H9 (cell line): Measurements from ENCODE around the gene C12orf75. TPM values are rescaled to one million over a fixed set of nuclear protein-coding genes. Genes with fewer than 3 reads are reported as not detected.

Experiments used
- DNase-seq: peaks from one replicate; pipeline ENCODE4 v3.0.0-alpha.2; 2017
- H2AFZ ChIP-seq: one replicate; pipeline ENCODE4 v1.6.1; 2013; ENCODE audit warnings: mild to moderate bottlenecking, low read length, control low read depth, moderate library complexity
- H2AK5ac ChIP-seq: 2 replicates; pipeline ENCODE4 v1.6.1; 2013; ENCODE audit warnings: low read length, control low read depth, mixed read lengths; ENCODE audit not compliant: insufficient read length
- H2BK120ac ChIP-seq: one replicate; pipeline ENCODE4 v1.6.1; 2013; ENCODE audit warnings: low read depth, mild to moderate bottlenecking, low read length, control low read depth, inconsistent platforms; ENCODE audit not compliant: poor library complexity, severe bottlenecking
- H2BK12ac ChIP-seq: 2 replicates; pipeline ENCODE4 v1.6.1; 2013; ENCODE audit warnings: low read length, control low read depth, mixed read lengths, low read depth; ENCODE audit not compliant: insufficient read length
- H2BK15ac ChIP-seq: 2 replicates; pipeline ENCODE4 v1.6.1; 2013; ENCODE audit warnings: low read depth, low read length, control low read depth
- H2BK20ac ChIP-seq: one replicate; pipeline ENCODE4 v1.6.1; 2013; ENCODE audit warnings: low read depth, mild to moderate bottlenecking, low read length, control low read depth, inconsistent platforms; ENCODE audit not compliant: poor library complexity, severe bottlenecking
- H2BK5ac ChIP-seq: 2 replicates; pipeline ENCODE4 v1.6.1; 2013; ENCODE audit warnings: low read length, control low read depth, mixed read lengths; ENCODE audit not compliant: insufficient read length
- H3K14ac ChIP-seq: 2 replicates; pipeline ENCODE4 v1.6.1; 2013; ENCODE audit warnings: low read length, control low read depth; ENCODE audit not compliant: insufficient read depth
- H3K18ac ChIP-seq: 2 replicates; pipeline ENCODE4 v1.6.1; 2013; ENCODE audit warnings: low read depth, mild to moderate bottlenecking, mixed read lengths, low read length, control low read depth; ENCODE audit not compliant: insufficient read length
- H3K23ac ChIP-seq: 2 replicates; pipeline ENCODE4 v1.6.1; 2013; ENCODE audit warnings: low read length, control low read depth, mixed read lengths, low read depth; ENCODE audit not compliant: insufficient read length
- H3K23me2 ChIP-seq: 2 replicates; pipeline ENCODE4 v1.6.1; 2013; ENCODE audit warnings: low read depth, mild to moderate bottlenecking, mixed read lengths, low read length, control low read depth; ENCODE audit not compliant: insufficient read length, poor library complexity, severe bottlenecking
- H3K27ac ChIP-seq: 2 replicates; pipeline ENCODE4 v1.5.1; 2013; ENCODE audit warnings: low read length, control low read depth, mixed read lengths, low read depth; ENCODE audit not compliant: insufficient read length
- H3K27me3 ChIP-seq: 2 replicates; pipeline ENCODE4 v1.6.1; 2013; ENCODE audit warnings: low read length, control low read depth, inconsistent platforms; ENCODE audit not compliant: insufficient read depth
- H3K4ac ChIP-seq: 2 replicates; pipeline ENCODE4 v1.6.1; 2013; ENCODE audit warnings: low read depth, mild to moderate bottlenecking, control low read depth, inconsistent platforms, low read length, moderate library complexity
- H3K4me1 ChIP-seq: 2 replicates; pipeline ENCODE4 v1.6.1; 2013; ENCODE audit warnings: low read length, control low read depth, inconsistent platforms; ENCODE audit not compliant: insufficient read depth
- H3K4me2 ChIP-seq: 2 replicates; pipeline ENCODE4 v1.6.1; 2013; ENCODE audit warnings: low read length, control low read depth, mixed read lengths; ENCODE audit not compliant: insufficient read length, insufficient read depth
- H3K56ac ChIP-seq: 2 replicates; pipeline ENCODE4 v1.6.1; 2013; ENCODE audit warnings: low read depth, mild to moderate bottlenecking, mixed read lengths, low read length, control low read depth; ENCODE audit not compliant: insufficient read length
- H3K79me1 ChIP-seq: 2 replicates; pipeline ENCODE4 v1.6.1; 2013; ENCODE audit warnings: low read depth, mild to moderate bottlenecking, moderate library complexity, low read length, control low read depth, inconsistent platforms; ENCODE audit not compliant: insufficient read depth, poor library complexity, severe bottlenecking
- H3K79me2 ChIP-seq: 2 replicates; pipeline ENCODE4 v1.6.1; 2013; ENCODE audit warnings: low read length, control low read depth, inconsistent platforms; ENCODE audit not compliant: insufficient read depth
- H3K9ac ChIP-seq: 2 replicates; pipeline ENCODE4 v1.6.1; 2013; ENCODE audit warnings: low read length, control low read depth, mixed read lengths; ENCODE audit not compliant: insufficient read length; ENCODE audit errors: extremely low read depth
- H3K9me3 ChIP-seq: one replicate; pipeline ENCODE4 v1.6.1; 2013; ENCODE audit warnings: low read depth, low read length, inconsistent platforms; ENCODE audit not compliant: control insufficient read depth
- H3T11ph ChIP-seq: one replicate; pipeline ENCODE4 v1.6.1; 2013; ENCODE audit warnings: mild to moderate bottlenecking, low read length, control low read depth, inconsistent platforms
- H4K20me1 ChIP-seq: one replicate; pipeline ENCODE4 v1.6.1; 2013; ENCODE audit not compliant: control insufficient read depth, insufficient read length, insufficient read depth
- H4K5ac ChIP-seq: 2 replicates; pipeline ENCODE4 v1.6.1; 2013; ENCODE audit warnings: low read depth, mild to moderate bottlenecking, mixed read lengths, low read length, control low read depth; ENCODE audit not compliant: insufficient read length
- H4K8ac ChIP-seq: replicated peaks from 2 replicates; pipeline ENCODE4 v1.6.1; 2013; ENCODE audit warnings: low read length, control low read depth, mixed read lengths, low read depth; ENCODE audit not compliant: insufficient read length
- H4K91ac ChIP-seq: 2 replicates; pipeline ENCODE4 v1.6.1; 2013; ENCODE audit warnings: low read depth, mild to moderate bottlenecking, moderate library complexity, mixed read lengths, low read length, control low read depth; ENCODE audit not compliant: insufficient read length
- H3K27ac Mint-ChIP-seq, 3 experiments: 2 replicates in 2 of 3; 3 replicates in 1 of 3; pipeline ENCODE4 v1.8.0; 2020 to 2021; ENCODE audit warnings: mixed read lengths in 3 of 3, mild to moderate bottlenecking in 1 of 3, moderate library complexity in 1 of 3
- H3K27me3 Mint-ChIP-seq: 2 replicates; pipeline ENCODE4 v1.8.0; 2021; ENCODE audit warnings: low read depth, mild to moderate bottlenecking, moderate library complexity, mixed read lengths
- H3K36me3 Mint-ChIP-seq, 3 experiments: 2 replicates in 2 of 3; 3 replicates in 1 of 3; pipeline ENCODE4 v1.8.0; 2020 to 2021; ENCODE audit warnings: low read depth in 3 of 3, mixed read lengths in 3 of 3; ENCODE audit not compliant: insufficient read depth in 1 of 3
- H3K4me1 Mint-ChIP-seq, 2 experiments: 2 replicates each; pipeline ENCODE4 v1.8.0; 2020; ENCODE audit warnings: mixed read lengths in 2 of 2
- H3K4me3 Mint-ChIP-seq, 2 experiments: 2 replicates in 1 of 2; 3 replicates in 1 of 2; pipeline ENCODE4 v1.8.0; 2020 to 2021; ENCODE audit warnings: mild to moderate bottlenecking in 2 of 2, mixed read lengths in 2 of 2, moderate library complexity in 1 of 2
- H3K9me3 Mint-ChIP-seq, 2 experiments: 2 replicates in 1 of 2; 3 replicates in 1 of 2; pipeline ENCODE4 v1.8.0; 2020; ENCODE audit warnings: mild to moderate bottlenecking in 2 of 2, mixed read lengths in 2 of 2, moderate library complexity in 1 of 2
- CTCF ChIP-seq: fragments of 200-600 bp; sonication (generic); conservative IDR thresholded peaks from 3 replicates; pipeline ENCODE4 v1.8.0; 2021; ENCODE audit warnings: antibody characterized with exemption, mild to moderate bottlenecking
- WGBS: extraction: QIAGEN DNeasy Blood & Tissue Kit; methylation state at CpG from one replicate; pipeline ENCODE4 v1.1.7; 2013; ENCODE audit warnings: missing lambda C conversion rate, low lambda C conversion rate, mixed read lengths; ENCODE audit not compliant: insufficient read length; ENCODE audit errors: extremely low coverage; 5-methylcytosine and 5-hydroxymethylcytosine counted together
- total RNA-seq: library from RNA; stranded (reverse); gene quantifications from 2 replicates; pipeline ENCODE4 v1.2.1, GENCODE V29; 2021

The C12orf75 gene
- total RNA-seq, 1 experiment from 2014 or later: 37.9 TPM

GRCh38 chr12:105317942-105318621, 12.4 kb upstream of the C12orf75 start:
- H3T11ph ChIP-seq: no peak overlapping the region
- H3K23me2 ChIP-seq: no peaks in the 10 kb centered on the region
- H4K20me1 ChIP-seq: no peaks in the 10 kb centered on the region
- Mint-ChIP-seq H3K4me3 (no peak overlapping the region), H3K27me3 (peaks cover 8% of the 10 kb centered on the region), H3K4me1 (peaks cover 0 to 5% of the 10 kb centered on the region in 2 experiments; a peak in 2 of 4 replicates), H3K27ac (no peak overlapping the region), H3K9me3 (peaks cover 17 to 22% of the 10 kb centered on the region in 2 experiments), H3K36me3 (peaks cover 11 to 13% (median 12%) of the 10 kb centered on the region in 3 experiments; a peak in 5 of 7 replicates)
- H3K79me2 ChIP-seq: no peaks in the 10 kb centered on the region
- no peaks in the 10 kb centered on the region for H3K27me3 ChIP-seq
- no peak overlapping the region for H2BK5ac ChIP-seq
- no peak for TF ChIP-seq CTCF
- no peak overlapping the region for H2AFZ ChIP-seq
- no peak overlapping the region for H4K91ac ChIP-seq
- no peak overlapping the region for H2BK20ac ChIP-seq
- H3K4me2 ChIP-seq: no peak overlapping the region
- H3K4me1 ChIP-seq: no peaks in the 10 kb centered on the region
- H3K18ac ChIP-seq: no peak overlapping the region
- H3K56ac ChIP-seq: no peak overlapping the region
- H3K9ac ChIP-seq: no peak overlapping the region
- H2BK12ac ChIP-seq: no peak overlapping the region
- no peak overlapping the region for H2BK120ac ChIP-seq
- H3K27ac ChIP-seq: no peak overlapping the region
- H4K8ac ChIP-seq: no peak overlapping the region
- no peak overlapping the region for H2BK15ac ChIP-seq
- peaks cover 7% of the 10 kb centered on the region for H3K9me3 ChIP-seq
- H2AK5ac ChIP-seq: no peak overlapping the region
- no CpG with 5 or more reads among the region's 3 CpGs for WGBS
- no peak for DNase-seq
- H3K4ac ChIP-seq: no peak overlapping the region
- no peak overlapping the region for H3K14ac ChIP-seq
- H3K23ac ChIP-seq: no peak overlapping the region
- no peak overlapping the region for H4K5ac ChIP-seq
- H3K79me1 ChIP-seq: no peaks in the 10 kb centered on the region
